Endometrial microvascular endothelial cells (primary cell): ENCODE data around the gene PRDM13. TPM values are rescaled to one million over a fixed set of nuclear protein-coding genes. Genes with fewer than 3 reads are reported as not detected.

ENCODE experiments used
- in situ Hi-C: cut with HindIII; loops from 2 replicates; pipeline ENCODE4 v1.10.0; 2017; ENCODE audit warnings: low sequenced_read_pairs, low pct_unique_long_range_greater_than_20kb; ENCODE audit errors: inconsistent ontology term
- total RNA-seq: library from RNA; depleted of rRNA; stranded (reverse); fragments of >200 nt; gene quantifications from one replicate; pipeline ENCODE4 v1.2.3, GENCODE V29; 2015; ENCODE audit errors: inconsistent ontology term

The PRDM13 gene
- total RNA-seq, 1 donor from 2014 or later, result not detected

- in situ Hi-C loops, result no loop called here
These were observed 3.9 kb upstream of the PRDM13 start for GRCh38 chr6:99602520-99603420.

GRCh38 chr6:99603421-99604165 is 3.0 kb upstream of the PRDM13 start:
- in situ Hi-C loops, result no loop called here

GRCh38 chr6:99604166-99605073 is 2.2 kb upstream of the PRDM13 start:
- in situ Hi-C loops, result no loop called here

- in situ Hi-C loops, result no loop called here
These were observed 1.4 kb upstream of the PRDM13 start for GRCh38 chr6:99605074-99605734.

- in situ Hi-C loops, result no loop called here
These were observed 550 bp upstream of the PRDM13 start for GRCh38 chr6:99605911-99606655.

- in situ Hi-C loops, result no loop called here
These were observed 893 bp downstream of the PRDM13 start for GRCh38 chr6:99607416-99608036.

- in situ Hi-C loops, result no loop called here
These were observed 1.6 kb downstream of the PRDM13 start for GRCh38 chr6:99608059-99608885.

- in situ Hi-C loops, result no loop called here
These were observed 2.4 kb downstream of the PRDM13 start for GRCh38 chr6:99608886-99609482.

GRCh38 chr6:99609905-99610489 is 3.4 kb downstream of the PRDM13 start:
- in situ Hi-C loops, result no loop called here

- in situ Hi-C loops, result no loop called here
These were observed 4.5 kb downstream of the PRDM13 start for GRCh38 chr6:99611148-99611547.

GRCh38 chr6:99612551-99613408 is 6.1 kb downstream of the PRDM13 start:
- in situ Hi-C loops, result no loop called here

GRCh38 chr6:99613409-99613704 is 6.7 kb downstream of the PRDM13 start:
- in situ Hi-C loops, result no loop called here

- in situ Hi-C loops, result no loop called here
These were observed 7.2 kb downstream of the PRDM13 start for GRCh38 chr6:99613705-99614429.

- in situ Hi-C loops, result no loop called here
These were observed 8.0 kb downstream of the PRDM13 start for GRCh38 chr6:99614430-99615186.
